PFSK-1 (cell line): Measurements from ENCODE around the gene PKN2.

ENCODE experiments used
- FOXP2 ChIP-seq: optimal IDR thresholded peaks from 2 replicates; pipeline ENCODE3; 2011; ENCODE audit warnings: borderline replicate concordance, control low read depth, inconsistent platforms; ENCODE audit not compliant: insufficient read depth; ENCODE audit errors: extremely low read length, extremely low read depth
- POLR2AphosphoS5 ChIP-seq: IDR thresholded peaks from 2 replicates; pipeline ENCODE4 v1.6.1; 2012; ENCODE audit warnings: low read depth, mild to moderate bottlenecking, control low read depth, low read length, moderate library complexity
- REST ChIP-seq, 2 experiments: IDR thresholded peaks; 2 replicates each; pipeline versions ENCODE4 v1.6.1 to v1.8.0; 2011 to 2012; ENCODE audit warnings: low read depth in 2 of 2, low read length in 2 of 2, control low read depth in 1 of 2, inconsistent platforms in 1 of 2, mild to moderate bottlenecking in 1 of 2, moderate library complexity in 1 of 2; ENCODE audit not compliant: insufficient read depth in 1 of 2
- SIN3A ChIP-seq: IDR thresholded peaks from 2 replicates; pipeline ENCODE4 v1.6.1; 2012; ENCODE audit warnings: mild to moderate bottlenecking, low read length, moderate library complexity, borderline replicate concordance; ENCODE audit not compliant: insufficient read depth
- TAF1 ChIP-seq: IDR thresholded peaks from 2 replicates; pipeline ENCODE4 v1.6.1; 2012; ENCODE audit warnings: low read length, control low read depth, borderline replicate concordance; ENCODE audit not compliant: insufficient read depth

The PKN2 gene

GRCh38 chr1:88730995-88731394, 46.9 kb downstream of the PKN2 start:
- TF ChIP-seq TAF1: no peak
- TF ChIP-seq POLR2AphosphoS5: no peak
- no peak for TF ChIP-seq REST (IDR thresholded peaks at IDR 0.05; ENCODE audit: insufficient read depth in 1 of 2, low read depth in 2 of 2, low read length in 2 of 2)
- TF ChIP-seq SIN3A: no peak
- TF ChIP-seq FOXP2: no peak

- TF ChIP-seq SIN3A: 0 out of 2 replicates have a peak, but pooled peaks have one; percentile 17
- no peak for TF ChIP-seq FOXP2
Measured at GRCh38 chr1:88731475-88732269, 47.6 kb downstream of the PKN2 start.

GRCh38 chr1:88735382-88735781, 51.3 kb downstream of the PKN2 start:
- TF ChIP-seq REST (IDR thresholded peaks at IDR 0.05; ENCODE audit: insufficient read depth in 1 of 2, low read depth in 2 of 2, low read length in 2 of 2) (no peak), TAF1 (no peak), POLR2AphosphoS5 (no peak), SIN3A (no peak), FOXP2 (no peak)

- TF ChIP-seq REST (IDR thresholded peaks at IDR 0.05; ENCODE audit: insufficient read depth in 1 of 2, low read depth in 2 of 2, low read length in 2 of 2) (no peak), POLR2AphosphoS5 (no peak), SIN3A (no peak), TAF1 (no peak), FOXP2 (no peak)
Measured at GRCh38 chr1:88735909-88736308, 51.8 kb downstream of the PKN2 start.

- TF ChIP-seq TAF1 (no peak), POLR2AphosphoS5 (no peak), SIN3A (no peak), REST (IDR thresholded peaks at IDR 0.05; ENCODE audit: insufficient read depth in 1 of 2, low read depth in 2 of 2, low read length in 2 of 2) (no peak), FOXP2 (no peak)
Measured at GRCh38 chr1:88736633-88737248, 52.7 kb downstream of the PKN2 start.
